IPS-11a (cell line): ENCODE results near the gene SPSB2.
"Not testable (repeated sequence)": the region's sequence is repeated elsewhere in the genome, so short reads cannot be mapped to it uniquely, and the experiment has no call there.

Source experiments
- H3K4me3 ChIP-seq: one replicate; pipeline ENCODE4 v1.5.1; 2013; ENCODE audit warnings: low read depth, low read length, control low read depth

Gene SPSB2, protein sequence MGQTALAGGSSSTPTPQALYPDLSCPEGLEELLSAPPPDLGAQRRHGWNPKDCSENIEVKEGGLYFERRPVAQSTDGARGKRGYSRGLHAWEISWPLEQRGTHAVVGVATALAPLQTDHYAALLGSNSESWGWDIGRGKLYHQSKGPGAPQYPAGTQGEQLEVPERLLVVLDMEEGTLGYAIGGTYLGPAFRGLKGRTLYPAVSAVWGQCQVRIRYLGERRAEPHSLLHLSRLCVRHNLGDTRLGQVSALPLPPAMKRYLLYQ

DNA sequence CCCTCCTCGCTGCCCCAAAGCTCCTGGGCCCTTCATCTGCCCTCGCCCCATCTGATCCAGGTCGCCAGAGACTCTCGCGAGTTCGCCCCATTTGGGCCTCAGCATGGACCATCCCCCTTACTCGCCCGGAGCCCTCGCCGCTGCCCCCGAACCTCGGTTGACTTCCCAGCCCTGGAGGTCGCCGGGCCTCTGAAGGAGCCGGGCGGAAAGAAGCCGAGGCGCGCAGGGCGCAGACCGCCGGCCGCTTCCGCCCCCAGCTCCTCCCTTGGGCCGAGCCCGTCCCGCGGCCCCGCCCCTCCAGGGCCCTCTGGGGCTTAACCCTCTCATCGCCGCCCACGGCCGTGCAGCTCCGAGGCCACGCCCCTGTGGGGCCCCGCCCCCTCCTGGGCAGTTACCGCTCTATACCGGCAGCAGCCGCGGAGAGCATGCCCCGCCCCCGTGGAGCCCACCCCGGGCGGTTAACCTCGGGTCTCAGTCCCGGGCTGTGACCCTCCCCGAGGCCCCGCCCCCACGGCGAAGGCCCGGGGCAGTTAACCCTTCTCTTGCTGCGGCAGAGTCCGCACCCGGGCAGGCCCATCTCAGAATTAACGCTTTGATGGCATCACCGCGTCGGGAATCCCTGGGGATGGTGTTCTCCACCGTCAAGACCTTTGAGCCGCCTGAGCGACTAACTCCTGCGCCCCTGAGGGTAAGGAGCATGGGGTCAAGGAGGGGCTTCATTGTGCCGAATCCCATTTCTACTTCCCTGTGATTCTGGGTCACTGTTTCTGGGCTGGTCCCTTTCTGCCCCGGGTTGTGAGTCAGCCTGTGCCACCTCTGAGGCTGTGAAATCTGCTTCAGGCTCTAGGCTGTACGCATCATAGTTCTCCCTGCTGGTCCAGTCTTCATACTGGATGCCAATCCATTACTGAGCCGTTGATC, at the start of gene SPSB2:
TSS of gene SPSB2 (minus strand) at position 210 of the 921 bp plus-strand sequence. CDS start 402 bp downstream, outside the sequence.
- peak within 1 kb of the TSS; percentile 77 for H3K4me3 ChIP-seq

DNA sequence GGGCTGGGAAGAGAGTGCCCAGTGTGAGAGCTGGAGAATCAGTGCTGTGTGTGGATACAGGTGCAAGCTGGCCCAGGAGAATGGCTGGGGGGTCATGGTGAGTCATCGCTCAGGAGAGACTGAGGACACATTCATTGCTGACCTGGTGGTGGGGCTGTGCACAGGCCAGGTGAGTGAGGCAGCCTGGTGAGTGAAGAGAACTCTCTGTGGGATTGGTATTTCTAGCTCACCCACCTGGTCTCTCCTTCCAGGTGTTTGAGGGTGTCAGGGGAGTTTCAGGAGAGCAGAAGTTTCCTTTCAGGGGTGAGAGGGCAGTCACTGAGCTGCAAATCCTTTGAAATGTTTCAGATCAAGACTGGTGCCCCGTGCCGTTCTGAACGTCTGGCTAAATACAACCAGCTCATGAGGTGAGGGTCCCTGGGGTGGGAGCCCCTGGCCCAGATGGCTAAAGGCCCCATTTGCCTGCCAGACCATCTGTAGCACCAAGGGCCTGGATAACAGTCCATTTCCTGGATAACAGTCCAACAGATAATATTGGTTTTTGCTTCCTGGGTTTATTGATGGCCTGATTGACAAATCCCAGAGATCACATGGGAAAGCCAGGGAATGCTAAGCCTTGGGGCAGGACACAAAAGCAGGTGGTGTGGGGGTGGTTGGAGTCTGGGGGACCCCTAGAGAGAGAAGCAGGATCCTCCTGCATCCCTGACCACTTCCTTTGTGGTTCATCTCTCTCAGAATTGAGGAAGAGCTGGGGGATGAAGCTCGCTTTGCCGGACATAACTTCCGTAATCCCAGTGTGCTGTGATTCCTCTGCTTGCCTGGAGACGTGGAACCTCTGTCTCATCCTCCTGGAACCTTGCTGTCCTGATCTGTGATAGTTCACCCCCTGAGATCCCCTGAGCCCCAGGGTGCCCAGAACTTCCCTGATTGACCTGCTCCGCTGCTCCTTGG, 49.2 kb upstream of the SPSB2 start:
- no peak overlapping the region for H3K4me3 ChIP-seq

DNA sequence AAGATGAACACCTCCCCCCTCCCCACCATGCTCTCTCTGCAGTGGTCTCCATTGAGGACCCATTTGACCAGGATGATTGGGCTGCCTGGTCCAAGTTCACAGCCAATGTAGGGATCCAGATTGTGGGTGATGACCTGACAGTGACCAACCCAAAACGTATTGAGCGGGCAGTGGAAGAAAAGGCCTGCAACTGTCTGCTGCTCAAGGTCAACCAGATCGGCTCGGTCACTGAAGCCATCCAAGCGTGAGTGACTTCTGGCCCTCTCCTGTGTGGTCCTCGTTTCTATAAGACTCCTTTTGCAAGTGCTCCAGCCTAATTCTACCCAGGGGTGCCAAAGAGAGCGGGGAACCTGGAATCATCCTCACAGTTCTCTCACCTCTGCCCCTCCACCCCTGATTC, 48.4 kb upstream of the SPSB2 start:
- no peak overlapping the region for H3K4me3 ChIP-seq

DNA sequence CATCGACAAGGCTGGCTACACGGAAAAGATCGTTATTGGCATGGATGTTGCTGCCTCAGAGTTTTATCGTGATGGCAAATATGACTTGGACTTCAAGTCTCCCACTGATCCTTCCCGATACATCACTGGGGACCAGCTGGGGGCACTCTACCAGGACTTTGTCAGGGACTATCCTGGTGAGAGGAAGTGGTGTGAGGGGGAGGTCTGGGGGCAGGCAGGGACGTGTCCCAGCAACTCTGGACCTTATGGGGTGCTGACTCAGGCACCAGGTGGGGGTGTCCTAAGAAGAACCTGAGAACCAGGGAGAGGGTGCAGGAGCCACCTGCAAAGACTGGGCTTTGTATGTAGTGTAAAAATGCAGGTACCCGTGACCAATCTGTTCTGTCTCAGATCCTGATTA, 46.5 kb upstream of the SPSB2 start:
- no peak overlapping the region for H3K4me3 ChIP-seq

DNA sequence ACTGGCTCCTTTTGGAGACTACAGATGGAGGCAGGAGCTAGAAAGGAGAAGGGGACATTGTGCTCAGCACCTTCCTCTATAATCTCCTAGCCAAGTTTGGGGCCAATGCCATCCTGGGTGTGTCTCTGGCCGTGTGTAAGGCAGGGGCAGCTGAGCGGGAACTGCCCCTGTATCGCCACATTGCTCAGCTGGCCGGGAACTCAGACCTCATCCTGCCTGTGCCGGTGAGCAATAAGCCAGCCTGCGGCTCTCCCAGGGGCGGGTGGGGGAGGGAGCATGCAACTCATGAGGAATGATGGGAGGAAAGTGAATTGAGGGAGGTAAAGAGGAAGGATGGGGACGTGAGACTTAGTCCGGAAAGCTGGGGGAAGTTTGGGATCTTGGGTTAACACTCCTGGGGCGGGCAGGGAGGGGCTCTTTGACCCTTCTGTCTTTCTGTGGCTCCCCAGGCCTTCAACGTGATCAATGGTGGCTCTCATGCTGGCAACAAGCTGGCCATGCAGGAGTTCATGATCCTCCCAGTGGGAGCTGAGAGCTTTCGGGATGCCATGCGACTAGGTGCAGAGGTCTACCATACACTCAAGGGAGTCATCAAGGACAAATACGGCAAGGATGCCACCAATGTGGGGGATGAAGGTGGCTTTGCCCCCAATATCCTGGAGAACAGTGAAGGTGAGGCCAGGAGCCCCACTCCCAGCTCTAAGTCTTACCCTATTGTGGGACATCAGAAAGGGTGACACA, 44.6 kb upstream of the SPSB2 start:
- no peak overlapping the region for H3K4me3 ChIP-seq

DNA sequence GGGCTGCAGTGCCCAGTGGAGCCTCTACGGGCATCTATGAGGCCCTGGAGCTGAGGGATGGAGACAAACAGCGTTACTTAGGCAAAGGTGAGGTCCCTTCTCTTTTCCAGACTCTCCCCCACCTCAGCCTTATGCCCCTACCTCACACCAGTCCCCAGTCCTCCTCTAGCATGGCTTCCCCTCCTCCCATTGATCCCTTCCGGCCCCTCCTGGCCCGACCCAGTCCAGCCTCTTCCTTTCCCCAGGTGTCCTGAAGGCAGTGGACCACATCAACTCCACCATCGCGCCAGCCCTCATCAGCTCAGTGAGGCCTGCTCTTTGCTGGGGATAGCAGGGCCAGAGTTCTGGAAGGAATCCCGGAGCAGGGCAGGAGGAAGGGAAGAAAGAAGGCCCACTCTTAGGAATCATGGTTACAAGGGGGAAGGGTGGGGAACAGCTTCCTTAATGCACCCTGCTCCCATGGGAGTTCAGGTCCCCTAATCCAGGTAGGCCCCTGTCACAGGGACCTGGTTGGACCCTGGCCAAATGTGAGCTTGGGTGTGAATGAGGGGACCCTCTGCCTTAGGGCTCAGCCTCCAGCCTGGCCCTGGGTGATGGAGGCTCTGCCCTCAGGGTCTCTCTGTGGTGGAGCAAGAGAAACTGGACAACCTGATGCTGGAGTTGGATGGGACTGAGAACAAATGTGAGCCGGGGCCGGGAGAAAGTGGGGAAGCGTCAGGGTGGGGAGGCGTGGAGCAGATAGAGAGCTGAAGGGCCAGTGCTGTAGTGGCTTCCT, 43.5 kb upstream of the SPSB2 start:
- no peak overlapping the region for H3K4me3 ChIP-seq

DNA sequence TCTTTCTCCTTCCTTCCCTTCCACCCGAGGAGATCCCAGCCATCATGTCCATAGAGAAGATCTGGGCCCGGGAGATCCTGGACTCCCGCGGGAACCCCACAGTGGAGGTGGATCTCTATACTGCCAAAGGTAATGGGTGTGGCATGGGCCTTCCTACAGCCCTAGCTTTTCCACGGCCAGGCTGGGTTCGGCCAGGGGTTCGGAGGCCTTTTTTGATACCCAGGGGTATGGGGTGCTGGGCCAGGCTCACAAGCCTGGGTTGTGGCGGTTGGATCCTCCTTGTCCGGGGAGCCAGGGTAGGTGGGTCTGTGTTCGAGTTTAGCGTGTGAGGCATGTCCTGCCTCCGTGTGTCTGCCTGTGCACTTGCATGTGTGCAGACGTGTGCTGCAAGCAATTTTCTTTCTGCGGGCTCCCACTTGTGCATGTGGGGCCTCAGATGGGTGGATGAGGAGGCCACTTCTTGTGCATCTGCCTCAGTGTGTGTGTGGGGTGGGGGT, 42.7 kb upstream of the SPSB2 start:
- no peak overlapping the region for H3K4me3 ChIP-seq

DNA sequence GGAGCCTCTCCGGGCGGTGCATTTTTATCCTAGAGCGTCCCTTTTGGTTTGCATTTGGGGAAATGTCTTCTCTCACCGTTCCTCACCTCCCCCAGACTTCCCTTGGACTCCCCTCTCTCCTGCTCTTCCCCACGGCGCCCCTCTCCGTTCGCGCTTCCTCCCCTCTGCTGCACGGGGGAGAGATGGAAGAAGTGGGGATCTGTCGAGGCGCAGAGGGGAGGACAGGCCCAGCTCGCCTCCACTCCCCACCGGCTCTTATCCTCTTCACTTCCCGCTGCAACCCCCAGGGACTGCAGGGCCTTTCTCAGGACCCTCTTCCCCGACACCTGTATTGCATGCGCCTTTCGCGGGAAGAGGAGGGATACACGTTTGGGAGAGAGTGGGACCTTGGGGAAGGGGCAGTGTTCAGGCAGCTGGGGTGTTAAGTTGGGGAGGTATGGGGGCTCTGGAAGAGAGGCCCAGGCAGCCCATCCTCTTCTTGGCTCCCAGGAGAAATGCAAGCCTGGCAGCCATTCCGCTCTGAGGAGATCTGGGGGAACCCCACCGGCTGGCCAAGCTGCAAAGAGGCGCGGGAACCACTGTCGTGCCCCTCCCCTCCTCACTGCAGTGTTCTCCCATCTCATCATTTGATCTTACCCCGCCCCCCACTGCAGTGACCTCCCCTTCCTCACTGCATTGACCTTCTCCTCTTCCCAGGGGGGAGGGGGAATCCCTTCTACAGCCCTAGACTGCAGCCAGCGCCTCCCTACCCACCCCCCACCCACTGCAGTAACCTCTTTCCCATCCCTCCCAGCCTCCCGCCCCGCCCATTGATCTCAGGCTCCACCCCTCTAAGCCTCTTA, 42.1 kb upstream of the SPSB2 start:
- peak overlapping the region; percentile 67 for H3K4me3 ChIP-seq

DNA sequence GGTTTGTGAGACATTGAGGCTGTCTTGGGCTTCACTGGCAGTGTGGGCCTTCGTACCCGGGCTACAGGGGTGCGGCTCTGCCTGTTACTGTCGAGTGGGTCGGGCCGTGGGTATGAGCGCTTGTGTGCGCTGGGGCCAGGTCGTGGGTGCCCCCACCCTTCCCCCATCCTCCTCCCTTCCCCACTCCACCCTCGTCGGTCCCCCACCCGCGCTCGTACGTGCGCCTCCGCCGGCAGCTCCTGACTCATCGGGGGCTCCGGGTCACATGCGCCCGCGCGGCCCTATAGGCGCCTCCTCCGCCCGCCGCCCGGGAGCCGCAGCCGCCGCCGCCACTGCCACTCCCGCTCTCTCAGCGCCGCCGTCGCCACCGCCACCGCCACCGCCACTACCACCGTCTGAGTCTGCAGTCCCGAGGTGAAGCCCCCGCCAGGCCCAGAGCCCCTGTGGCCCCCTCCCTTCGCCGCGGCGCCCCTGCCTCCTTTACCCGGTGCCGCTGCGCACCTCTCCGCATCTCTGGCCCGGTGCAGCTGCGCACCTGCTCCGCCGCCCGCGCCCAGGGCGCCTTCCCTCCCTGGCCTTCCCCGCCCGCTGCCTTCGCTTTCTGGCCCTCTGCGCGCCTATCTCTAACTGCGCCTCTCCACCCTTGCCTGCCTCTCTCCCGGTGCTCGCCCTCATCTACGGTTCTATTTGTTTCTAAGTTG, 41.3 kb upstream of the SPSB2 start, which contains the start of gene ENO2:
TSS of gene ENO2 (plus strand) at position 335 of the 701 bp plus-strand sequence. CDS start 1,253 bp downstream, outside the sequence.
- H3K4me3 ChIP-seq = peak within 1 kb of the TSS; percentile 67

DNA sequence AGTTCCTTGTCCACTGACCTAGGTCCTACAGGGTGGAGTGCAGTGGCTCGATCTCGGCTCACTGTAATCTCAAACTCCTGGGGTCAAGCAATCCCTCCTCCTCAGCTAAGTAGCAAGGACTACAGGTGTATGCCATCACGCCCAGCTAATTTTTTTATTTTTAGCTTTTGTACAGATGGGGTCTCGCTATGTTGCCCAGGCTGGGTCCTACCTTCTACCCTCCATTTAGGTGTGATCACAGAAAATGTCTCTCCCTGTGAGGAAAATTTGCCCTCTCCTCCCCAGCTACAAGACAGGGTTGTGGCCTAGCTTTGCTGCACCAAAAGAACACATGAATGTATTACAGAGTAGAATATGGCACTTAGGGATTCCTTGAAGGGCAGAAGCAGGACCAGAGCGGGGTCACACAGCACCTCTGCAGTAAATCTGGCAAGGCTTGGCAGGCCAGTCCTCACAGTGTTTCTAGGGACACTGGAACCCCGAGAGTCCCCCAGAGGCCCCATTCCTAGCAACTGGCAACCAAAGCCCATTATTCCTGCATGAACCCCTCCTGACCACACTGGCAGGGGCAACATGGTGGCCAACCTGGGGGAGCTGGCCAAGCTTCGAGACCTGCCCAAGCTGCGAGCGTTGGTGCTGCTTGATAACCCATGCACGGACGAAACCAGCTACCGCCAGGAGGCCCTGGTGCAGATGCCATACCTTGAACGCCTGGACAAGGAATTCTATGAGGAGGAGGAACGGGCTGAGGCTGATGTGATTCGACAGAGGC, 39.2 kb upstream of the SPSB2 start:
- no peak overlapping the region for H3K4me3 ChIP-seq

DNA sequence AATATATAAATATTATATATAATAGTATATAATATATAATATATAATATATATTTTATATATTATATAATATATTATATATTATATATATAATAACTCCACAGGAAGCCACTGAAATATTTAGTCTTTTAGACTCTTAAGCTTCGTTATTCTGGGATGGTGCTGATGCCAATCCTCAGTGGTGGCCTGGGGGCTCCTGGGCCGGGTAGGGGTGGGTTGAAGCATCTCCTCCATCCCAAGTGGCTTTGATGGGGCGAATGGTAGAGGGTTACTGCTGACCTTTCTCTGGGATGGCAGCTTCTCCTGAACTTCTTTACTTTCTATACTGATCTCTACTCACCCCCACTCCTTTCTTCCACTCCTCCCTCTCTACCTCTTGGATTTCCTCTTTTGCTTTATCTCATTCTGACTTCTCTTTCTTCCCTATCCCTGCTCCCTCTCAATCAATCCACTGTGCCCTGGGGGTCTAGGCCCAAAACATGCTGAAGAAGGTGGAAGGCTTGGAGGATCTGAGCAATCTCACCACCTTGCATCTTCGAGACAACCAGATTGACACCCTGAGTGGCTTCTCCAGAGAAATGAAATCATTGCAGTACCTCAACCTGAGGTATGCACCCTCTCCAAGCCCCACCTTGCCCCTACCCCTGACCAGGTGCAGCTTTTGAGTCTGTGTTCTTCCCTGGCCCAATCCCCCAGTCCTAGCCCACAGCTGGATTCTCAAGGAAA, 36.5 kb upstream of the SPSB2 start:
- no peak overlapping the region for H3K4me3 ChIP-seq

DNA sequence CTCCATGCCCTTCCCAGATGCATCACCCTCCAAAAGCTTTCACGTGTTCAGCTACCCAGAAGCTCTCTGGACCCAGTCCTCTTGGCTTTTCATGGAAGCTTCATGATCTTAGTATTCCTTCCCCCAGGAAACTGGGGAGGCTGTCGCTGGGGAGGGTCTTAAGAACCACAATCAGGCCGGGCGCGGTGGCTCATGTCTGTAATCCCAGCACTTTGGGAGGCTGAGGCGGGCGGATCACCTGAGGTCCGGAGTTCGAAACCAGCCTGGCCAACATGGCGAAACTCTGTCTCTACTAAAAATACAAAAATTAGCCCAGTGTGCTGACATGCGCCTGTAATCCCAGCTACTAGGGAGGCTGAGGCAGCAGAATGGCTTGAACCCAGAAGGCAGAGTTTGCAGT, 35.0 kb upstream of the SPSB2 start:
- not testable (repeated sequence) for H3K4me3 ChIP-seq

DNA sequence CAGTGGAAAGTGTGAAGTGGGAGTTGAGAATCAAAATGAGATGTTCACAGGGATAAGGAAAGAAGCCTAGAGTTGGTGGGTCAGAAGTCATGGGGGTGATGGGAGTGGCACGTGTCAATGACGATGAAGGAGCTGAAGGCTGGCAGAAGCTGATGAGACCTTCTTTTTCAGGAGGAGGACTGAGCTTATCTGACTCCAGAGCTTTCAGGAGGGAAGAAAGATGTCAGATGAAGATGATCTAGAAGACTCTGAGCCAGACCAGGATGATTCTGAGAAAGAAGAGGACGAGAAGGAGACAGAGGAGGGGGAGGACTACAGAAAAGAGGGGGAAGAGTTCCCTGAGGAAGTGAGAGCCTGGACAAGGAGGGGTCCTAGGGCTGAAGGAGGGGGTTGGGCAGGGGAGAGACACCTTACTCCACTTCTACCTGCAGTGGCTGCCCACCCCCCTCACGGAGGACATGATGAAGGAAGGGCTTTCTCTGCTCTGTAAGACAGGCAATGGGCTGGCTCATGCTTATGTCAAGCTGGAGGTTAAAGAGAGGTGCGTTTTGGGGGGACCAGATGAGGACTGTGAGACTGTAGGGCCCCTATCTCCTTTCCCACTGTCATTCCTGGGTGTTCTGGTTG, 32.4 kb upstream of the SPSB2 start:
- peak overlapping the region; percentile 58 for H3K4me3 ChIP-seq

DNA sequence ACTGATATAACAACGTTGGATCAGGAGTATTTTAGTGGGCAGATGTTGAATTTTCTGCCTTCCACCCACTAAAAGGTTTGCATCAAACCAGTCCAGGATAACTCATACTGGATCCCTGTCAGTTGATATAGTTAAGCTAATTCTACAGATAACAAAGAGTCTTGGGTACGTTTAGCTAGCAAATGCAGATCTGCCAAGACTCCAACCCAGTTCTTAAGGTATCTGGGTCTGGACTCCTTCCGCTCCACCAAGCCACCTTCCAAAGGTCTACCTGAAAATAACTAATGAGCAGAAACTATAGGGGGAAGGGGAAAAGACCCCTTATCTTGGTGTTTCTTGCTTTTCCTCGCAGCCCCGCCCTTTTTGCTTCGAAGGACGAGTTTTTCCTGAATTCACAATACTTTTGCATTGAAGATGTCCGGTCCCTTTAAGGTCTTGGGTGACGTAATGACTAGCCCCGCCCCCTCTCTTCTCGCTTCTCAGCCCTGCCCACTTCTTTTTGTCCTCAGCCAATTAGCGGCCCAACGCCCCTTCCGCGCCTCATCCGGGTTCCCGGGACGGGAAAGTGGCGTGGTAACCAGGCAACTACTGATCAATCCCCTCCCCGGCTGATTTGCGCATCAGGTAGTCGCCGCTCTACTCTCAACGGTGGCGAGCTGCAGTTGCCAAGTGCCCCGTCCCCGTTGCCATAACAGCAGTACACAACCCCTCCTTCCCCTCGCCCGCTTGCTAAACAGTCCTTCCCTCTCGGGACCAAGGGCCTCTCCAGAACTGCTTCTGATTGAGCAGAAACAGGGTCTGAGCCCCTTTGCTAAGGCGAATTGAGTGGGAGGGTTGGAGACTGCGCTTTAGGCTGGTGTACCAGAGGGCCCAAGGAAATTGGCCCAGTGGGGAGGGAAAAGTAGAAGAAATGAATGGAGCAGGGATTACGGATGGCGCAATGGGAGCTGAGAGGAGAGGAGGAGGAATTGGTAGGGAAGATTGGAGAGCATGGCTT, 31.5 kb upstream of the SPSB2 start, which contains the start of gene LRRC23:
TSS of gene LRRC23 (plus strand) at position 543 of the 997 bp plus-strand sequence. CDS start 812 bp downstream, outside the sequence.
- H3K4me3 ChIP-seq = peak within 1 kb of the TSS; percentile 58

DNA sequence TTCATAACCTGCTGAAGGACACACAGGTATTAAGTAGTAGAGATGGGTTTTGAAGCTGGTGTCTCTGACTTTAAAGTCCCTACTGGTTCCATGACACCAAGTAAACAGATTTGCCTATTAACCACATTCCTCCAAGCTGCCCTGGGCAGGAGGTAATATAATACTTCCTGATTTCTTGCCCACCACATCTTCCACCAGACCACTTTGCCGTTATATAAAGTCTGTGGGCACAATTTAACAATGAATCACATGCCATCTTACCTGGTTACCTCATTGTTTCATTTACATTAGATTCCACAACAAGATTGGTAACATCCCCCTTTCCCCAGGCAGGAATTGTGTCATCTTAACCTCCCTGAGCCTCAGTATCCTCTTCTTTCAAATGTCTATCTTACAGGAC, 30.6 kb upstream of the SPSB2 start:
- H3K4me3 ChIP-seq = no peak overlapping the region
